ENCODE results near the gene DPH2.

- TF ChIP-seq CTCF (IDR thresholded peaks at IDR 0.05; ENCODE audit: poor library complexity, severe bottlenecking) (no peak), REST (IDR thresholded peaks at IDR 0.05; ENCODE audit: borderline replicate concordance) (no peak), POLR2AphosphoS5 (IDR thresholded peaks at IDR 0.05) (no peak), MXI1 (conservative IDR thresholded peaks at IDR 0.05; ENCODE audit: poor library complexity, severe bottlenecking) (no peak), EP300 (conservative IDR thresholded peaks at IDR 0.05; ENCODE audit: poor library complexity, severe bottlenecking) (no peak), TAF1 (IDR thresholded peaks at IDR 0.05; ENCODE audit: low read depth) (no peak), EZH2 (IDR thresholded peaks at IDR 0.05; ENCODE audit: borderline replicate concordance, insufficient read depth, low read length, poor library complexity, severe bottlenecking) (no peak), SMC3 (conservative IDR thresholded peaks at IDR 0.05; ENCODE audit: poor library complexity) (no peak), RAD21 (conservative IDR thresholded peaks at IDR 0.05) (no peak)
Measured at GRCh38 chr1:43965316-43965715, 4.5 kb upstream of the DPH2 start.
